Kidney tubule cell (primary cell): ENCODE results near the gene UROD.
"Not testable (repeated sequence)": the region's sequence is repeated elsewhere in the genome, so short reads cannot be mapped to it uniquely, and the experiment has no call there.

ENCODE experiments used
- DNase-seq: peaks from one replicate; pipeline ENCODE4 v3.0.0-alpha.2; 2018; ENCODE audit warnings: low spot score

Gene UROD

DNA sequence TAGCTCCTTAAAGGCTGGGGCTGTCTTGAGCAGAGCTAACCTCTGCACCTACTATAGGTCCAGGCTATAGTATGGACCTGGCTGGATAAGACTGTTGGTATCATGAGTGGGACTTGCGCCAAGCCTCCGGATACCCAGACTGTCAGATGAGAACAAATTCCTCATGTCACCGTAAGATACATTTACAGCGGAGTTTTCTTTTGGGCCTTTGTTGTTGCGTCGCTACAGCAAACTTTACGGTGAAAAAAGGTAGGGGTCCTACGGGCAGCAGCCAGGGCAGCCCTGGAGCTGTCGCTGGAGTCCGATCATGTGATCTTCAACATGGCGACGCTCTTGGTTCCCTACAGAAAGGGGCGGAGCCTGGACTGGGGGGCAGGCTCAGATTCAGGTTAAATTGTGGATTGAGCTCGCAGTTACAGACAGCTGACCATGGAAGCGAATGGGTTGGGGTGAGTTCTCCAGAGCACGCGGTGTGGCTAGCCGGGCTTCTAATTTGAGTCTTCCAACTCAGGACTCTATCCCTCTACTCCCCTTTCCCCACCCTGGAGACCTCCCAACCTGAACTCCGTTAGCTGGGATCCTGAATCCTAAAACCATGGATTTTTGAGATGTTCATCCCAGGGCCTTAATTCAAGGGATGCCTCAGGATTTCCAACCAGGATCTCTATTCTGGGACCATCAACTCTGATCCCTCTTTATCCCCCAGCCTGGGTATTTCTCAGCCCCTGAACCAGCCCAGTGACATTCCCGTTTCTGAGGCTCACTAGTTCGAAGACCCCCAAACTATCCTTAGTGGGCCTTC lies at the start of gene UROD:
Gene UROD, plus strand, starts transcription at position 418 of the 802 bp plus-strand sequence. Its CDS starts 12 bp downstream, at position 430.
- DNase-seq: peak; percentile 97

DNA sequence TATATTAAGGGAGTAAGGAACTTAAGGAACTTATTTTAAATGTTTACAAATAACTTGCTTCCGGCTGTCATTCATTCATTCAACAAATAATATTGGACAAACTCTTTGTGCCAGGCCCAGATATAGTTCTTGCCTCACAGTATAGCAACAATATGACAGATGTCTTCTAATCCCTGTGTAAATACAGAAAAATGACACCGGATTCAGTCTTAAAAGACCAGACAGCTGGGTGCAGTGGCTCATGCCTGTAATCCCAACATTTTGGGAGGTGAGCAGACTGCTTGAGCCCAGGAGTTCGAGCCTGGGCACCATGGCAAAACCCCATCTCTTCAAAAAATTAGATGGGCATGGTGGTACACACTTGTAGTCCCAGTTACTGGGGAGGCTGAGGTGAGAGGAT lies 49.3 kb upstream of the UROD start:
- no peak for DNase-seq

DNA sequence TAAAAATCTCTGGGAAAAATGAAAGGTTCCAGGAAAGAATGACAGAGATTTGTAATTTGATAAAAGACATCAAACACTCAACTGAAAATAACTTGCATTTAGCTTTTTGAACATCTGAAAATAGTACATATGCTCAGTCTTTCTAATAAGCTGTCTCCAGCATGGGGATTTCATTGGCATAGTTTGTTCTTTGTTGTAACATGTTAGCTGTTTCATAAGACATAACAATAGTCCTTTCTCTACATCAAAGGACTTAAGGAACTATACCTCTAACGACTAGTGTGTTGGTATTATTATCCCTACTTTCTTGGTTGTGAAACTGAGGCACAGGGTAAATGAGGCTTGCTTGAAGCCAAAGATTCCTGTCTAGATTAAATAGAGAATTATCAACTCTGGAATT lies 47.7 kb upstream of the UROD start:
- DNase-seq: no peak

DNA sequence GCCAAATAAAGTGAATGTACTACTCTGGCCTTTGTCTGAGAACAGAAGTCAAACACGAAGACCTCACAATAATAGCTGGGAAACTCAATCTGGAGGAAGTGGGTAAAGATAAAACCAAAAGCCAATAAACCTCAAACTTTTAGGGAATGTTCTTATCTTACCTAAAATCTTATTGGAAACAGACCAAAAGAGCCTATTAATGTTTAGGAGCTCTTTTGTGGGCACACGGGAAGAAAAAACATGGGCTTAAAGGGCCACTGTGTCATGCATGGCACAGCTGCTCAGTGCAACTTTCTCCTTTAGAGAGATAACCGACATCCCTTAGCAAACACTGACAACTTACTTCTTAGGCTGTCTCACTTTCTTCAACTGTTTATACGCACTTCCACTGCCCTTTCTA lies 41.7 kb upstream of the UROD start:
- no peak for DNase-seq

DNA sequence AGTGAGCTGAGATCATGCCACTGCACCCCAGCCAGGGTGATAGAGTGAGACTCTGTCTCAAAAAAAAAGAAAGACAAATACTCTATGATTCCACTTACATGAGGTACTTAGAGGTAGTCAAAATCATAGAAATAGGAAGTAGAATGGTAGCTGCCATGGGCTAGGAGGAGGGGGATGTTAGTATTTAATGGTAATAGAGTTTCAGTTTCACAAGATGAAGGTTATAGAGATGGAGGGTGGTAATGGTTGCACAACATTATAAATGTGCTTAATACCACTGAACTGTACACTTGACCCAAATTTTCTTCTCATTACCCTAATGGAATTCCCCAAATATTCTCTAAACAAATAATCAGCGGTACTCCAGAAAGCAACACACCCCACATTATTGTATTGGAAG lies 38.4 kb upstream of the UROD start:
- no peak for DNase-seq

DNA sequence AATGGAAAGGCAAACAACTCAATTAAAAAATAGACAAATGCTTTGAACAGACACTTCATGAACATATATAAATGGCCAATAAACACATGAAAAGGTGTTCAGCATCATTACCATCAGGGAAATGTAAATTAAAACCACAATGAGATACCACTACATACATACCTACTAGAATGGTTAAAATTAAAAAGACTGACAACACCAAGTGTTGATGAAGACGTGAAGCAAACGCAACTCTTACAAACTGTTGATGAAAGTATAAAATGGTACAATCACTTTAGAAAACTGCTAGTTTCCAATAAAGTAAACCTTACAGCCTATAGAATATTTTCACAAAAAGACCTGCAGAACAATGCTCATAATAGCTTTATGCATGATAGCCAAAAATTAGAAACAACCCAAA lies 35.8 kb upstream of the UROD start:
- DNase-seq: no peak

DNA sequence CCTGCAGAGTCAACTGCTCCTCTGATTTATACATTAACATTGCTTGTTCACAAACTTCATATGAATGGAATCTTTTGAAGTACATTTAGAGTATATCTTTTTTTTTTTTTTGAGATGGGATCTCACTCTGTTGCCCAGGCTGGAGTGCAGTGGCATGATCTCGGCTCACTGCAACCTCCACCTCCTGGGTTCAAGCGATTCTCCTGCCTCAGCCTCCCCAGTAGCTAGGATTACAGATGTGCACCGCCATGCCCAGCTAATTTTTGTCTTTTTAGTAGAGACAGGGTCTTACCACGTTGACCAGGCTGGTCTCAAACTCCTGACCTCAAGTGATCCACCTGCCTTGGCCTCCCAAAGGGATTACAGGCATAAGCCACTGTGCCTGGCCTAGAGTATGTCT lies 34.7 kb upstream of the UROD start:
- not testable (repeated sequence) for DNase-seq

DNA sequence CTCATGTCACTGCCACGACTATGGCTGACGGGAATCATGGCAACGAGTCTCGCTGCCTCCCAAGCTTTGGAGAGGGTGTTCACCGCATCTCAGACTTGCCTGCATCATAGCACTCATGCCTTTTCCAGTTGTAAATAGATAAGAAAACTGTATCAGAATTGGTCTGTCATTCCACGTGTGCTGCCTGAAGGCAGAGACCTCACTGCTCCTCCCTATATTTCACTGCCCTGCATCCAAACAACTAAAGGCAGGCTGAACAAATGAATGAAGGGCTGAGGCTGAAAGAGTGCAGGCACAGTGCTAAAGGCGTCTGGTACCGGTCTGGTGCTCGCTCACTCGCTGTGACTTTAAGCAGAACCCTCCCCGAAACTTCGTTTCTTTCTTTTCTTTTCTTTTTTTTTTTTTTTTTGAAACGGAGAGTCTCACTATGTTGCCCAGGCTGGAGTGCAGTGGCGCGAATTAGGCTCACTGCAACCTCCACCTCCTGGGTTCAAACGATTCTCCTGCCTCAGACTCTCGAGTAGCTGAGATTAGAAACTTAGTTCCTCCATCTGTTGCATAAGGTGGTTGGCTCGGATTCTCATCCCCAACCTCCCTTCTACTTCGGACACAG lies 26.2 kb upstream of the UROD start:
- peak; percentile 5 for DNase-seq

DNA sequence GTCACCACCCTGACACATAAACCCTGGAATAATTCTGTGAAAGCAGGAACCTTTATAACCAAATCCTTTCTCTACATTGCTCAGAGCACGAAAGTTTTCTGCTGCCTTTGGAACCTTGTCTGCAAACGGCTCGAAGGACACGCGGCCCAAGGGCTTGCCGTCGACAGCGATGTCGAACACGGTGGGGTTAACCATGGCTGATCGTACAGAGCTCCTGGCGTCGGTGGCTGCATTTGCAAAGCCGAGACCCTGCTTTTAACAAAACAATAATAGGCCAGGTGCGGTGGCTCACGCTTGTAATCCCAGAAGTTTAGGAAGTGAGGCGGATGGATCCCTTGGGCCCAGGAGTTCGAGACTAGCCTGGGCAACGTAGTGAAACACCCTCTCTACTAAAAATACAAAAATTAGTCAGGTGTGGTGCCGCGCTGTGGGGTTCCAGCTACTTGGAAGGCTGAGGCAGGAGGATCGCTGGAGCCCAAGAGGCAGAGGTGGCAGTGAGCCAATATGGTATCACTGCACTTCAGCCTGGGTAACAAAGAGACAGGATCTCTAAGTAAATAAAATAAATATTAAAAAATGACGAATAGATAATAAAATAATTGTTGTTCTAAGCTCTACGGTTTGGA lies 23.4 kb upstream of the UROD start:
- no peak for DNase-seq

DNA sequence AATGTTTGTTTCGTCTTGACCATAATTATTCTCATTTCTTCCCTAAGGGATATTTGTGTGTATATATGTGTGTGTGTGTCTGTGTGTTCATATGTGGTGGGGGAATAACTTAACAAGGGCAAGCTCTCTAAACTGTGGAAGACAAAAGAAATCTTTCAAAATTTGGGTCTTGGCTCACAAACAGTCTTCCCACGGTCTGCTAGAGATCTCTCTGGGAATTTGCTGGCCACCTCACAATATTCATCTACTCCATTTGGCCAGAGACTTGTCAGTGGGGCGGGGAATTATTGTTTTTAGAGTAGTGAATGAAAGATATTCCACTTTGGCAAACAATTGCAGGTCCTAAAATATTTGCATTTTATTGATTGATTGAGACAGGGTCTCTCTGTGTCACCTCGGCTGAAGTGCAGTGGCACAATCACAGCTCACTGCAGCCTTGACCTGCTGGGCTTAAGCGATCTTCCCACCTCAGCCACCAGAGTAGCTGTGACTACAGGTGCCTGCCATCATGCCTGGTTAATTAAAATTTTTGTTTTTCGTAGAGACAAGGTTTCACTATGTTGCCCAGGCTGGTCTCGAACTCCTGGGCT lies 17.6 kb upstream of the UROD start:
- DNase-seq: no peak

DNA sequence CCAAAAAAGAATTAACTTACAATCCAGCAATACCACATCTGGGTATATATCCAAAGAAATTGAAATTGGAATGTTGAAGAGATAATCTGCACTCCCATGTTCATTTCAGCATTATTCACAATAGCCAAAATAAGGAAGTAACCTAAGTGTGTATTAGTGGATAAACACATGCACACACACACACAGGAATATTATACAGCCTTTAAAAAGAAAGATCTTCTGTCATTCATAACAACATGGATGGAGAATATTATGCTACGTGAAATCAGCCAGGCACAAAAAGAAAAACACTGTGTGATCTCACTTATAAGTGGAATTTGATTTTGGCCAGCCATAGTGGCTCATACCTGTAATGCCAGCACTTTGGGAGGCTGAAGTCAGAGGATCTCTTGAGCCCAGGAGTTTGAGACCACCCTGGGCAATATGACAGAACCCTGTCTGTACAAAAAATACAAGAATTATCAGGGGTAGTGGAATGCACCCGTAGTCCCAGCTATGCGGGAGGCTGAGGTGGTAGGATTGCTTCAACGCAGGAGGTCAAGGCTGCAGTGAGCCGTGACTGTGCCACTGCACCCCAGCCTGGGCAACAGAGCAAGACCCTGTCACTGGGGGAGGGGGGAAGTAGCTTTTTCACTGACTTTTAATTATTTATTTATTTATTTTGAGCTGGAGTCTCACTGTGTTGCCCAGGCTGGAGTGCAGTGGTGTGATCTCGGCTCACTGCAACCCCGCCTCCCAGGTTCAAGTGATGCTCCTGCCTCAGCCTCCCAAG lies 16.4 kb upstream of the UROD start:
- DNase-seq: no peak

DNA sequence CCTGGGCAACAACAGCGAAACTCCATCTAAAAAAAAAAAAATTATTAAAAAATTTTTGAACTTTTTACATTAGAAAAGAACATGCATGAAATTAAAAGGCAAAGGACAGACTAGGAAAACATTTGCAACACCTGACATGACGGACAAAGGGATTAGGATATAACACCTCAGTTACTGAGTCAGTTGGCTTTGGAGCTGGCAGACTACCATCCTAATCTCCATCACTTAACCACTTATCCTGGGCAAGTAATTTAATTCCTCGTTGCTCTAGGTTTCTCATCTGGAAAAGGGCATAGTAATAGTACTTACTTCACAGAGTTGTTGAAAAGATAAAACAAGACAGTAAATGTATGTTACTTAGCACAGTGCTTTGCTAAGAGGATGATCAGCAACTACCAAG lies 12.8 kb upstream of the UROD start:
- DNase-seq: no peak

DNA sequence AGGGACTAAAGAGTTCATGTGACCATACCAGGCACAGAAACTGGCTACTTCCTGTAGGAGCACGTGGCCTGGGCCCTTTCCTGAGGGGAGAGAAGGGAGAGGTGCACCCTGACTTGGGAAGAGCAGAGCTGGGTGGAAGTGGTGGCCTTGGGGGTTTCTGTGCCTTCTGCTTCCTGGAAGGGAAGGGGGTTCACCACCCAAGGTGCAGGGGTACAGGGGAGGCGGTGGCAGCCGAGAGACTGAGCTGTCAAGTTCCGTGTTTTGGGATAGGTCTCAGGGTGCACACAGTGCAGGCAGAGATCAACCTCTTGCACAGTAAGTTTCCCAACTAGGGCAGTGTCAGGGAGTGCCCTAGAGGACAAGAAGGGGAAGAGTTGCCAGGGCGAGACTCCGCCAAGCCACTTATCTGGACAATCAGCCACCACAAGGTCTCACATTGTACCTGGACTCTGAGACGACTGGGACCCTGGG lies 11.0 kb upstream of the UROD start:
- DNase-seq: no peak

DNA sequence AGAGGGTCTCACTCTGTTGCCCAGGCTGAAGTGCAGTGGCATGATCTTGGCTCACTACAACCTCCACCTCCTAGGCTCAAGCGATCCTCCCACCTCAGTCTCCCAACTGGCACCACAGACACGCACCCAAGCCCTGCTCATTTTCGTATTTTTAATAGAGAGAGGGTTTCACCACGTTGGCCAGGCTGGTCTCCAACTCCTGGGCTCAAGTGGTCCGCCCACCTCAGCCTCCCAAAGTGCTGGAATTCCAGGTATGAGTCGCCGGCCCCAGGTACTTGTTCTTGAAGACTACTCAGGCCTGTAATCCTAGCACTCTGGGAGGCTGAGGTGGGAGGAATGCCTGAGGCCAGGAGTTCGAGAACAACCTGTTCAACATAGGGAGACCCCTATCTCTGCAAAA lies 10.5 kb upstream of the UROD start:
- DNase-seq: not testable (repeated sequence)

DNA sequence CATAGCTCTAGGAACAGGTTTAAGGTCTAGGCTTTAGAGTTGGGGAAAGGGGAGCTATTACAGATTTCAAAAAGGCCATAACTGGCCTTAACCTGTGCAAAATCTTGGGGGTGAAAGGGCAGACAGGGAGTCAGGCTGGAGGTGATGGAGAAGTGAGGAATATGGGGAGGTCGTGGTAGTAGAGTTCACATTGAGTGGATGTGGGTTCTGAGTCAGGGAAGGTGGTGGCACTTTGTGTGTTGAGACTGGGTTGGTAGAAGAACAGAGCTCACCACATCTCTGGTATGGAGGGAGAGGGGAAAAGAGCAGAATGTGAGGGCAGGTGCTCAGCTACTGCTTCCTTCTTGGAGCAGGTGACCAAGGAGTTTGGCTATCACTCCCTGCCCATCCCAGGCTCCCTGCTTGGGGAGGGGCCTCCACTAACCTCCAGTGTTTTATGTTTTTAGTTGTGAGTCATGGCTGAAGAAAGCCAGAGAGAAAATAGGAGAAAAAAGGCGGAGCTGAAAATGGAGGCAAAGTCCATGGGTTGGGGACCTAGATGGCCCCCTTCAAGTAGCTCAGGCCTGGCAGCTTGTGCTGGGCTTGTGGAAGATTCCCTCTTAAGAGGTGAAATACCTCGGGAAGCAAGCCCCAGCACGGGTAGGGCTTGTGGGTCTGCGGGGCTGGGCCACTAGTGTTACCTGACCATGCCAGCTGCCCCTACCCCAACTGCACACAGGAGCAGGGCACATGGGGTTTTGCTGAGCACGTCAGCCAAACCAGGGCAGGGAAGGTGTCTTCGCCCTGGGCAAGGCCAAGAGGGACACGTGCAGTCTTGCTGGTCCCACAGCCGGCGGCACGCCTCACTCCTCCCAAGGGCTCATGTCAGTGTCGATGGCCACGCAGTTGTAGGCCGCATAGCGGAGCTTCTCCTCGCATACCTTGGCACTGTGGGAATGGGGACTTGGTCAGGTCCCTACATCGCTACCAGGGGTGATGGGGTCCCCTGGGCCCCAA lies 9.1 kb upstream of the UROD start:
- no peak for DNase-seq

DNA sequence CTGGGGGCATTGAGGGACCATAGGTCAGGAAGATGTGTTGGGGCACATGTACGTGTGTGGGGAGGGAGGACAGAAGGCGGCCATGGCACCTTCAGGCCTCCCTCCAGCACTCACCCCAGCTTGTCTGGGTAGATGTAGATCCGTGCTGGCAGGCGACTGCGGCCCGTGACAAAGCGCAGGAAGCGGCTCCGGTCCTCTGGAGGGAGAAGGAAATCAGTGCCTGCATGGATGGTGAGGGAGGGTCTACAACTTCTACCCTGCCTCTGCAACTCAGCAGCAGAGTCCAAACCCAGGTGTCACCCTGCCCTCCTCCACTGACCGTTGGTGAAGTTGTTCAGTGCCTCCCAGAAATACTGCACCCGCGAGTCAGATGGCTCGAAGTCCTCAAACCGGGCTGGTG lies 8.3 kb upstream of the UROD start:
- no peak for DNase-seq

DNA sequence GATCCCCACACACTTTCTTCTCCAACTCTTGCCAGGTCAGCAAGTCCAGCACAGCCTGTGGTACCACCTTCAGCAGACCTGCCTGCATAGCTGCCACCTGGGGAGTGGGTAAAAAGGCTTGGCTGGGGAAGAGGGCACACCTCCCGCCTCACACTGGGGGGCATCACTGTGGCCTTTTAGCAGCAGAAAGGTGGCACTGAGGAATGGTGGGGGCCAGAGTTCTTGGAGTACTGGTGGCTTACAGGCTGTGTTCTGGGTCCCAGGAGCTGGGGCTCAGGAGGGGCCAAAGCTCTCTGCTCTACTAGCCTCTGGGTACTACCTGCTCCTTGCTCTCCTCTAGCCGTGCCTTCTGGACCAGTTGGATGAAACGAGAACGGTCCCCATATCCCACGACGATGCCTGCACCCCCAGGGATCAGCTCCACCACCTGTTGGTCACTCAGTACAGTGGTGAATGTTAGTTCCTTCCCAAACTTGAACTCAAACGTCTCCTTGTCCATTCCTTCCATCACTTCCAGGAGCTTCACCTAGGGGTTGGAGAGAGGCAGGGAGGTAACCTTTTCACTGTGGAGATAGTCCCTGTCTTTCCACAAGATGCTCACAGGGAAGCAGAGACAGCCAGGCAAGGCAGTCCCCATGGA lies 7.7 kb upstream of the UROD start:
- DNase-seq: no peak

DNA sequence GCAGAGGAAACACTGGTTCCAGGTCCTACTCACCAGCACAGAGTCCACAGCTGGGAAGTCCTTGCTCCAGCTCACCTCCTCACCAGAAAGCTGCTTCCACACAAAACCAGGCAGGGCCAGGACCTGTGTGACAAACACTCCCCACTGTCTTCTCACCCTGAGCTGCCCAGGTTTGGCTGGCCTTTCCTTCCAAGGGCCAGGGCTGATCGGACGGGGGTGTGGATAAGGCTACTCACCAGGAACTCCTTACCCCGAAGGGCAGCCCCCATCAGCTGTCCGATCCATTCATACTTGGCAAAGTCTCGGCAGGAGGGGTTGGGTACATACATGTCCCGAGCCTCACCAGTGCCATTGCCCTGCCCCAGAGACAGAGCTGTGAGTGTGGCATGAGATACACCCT lies 6.3 kb upstream of the UROD start:
- DNase-seq: no peak

DNA sequence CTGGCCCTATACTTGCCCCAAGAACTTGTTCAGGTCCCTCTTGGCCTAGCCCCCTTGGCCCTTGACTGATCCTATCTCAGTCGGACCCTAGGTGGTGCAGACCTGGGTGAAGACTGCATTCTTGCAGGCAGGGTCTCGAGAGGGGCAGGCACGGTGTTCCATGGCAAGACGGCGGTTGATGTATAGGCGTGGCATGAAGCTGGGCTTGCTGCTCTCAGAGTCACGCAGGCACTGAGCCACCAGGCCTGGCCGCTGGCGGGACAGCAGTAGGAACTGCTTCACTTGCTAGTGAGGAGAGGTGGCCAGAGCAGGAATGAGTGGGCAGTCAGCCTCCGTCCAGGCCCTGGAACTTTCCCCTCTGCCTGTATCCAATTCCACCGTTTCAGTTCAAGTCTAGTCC lies 4.7 kb upstream of the UROD start:
- no peak for DNase-seq

DNA sequence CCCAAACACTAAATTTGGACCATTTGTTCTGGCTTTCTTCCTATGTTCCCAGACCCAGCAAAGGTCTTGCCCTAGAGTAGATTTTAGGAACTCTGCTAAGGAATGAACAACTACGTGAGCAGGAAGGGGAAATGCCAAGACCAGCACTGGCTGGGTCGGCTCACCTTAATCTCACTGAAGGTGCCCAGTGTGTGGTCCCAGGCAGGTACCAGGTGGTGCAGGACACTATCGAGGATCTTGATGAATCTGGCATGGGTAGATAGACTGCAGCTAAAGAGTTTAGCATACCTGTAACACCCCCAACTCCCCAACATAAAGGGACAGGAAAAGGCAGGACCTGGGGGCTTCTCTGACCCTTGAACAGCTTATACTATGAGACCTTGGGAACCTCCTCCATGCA lies 4.0 kb upstream of the UROD start:
- no peak for DNase-seq
